ENCODE measurements around the gene TIFAB. TPM values are rescaled to one million over a fixed set of nuclear protein-coding genes. Genes with fewer than 3 reads are reported as not detected.

Gene TIFAB
- total RNA-seq, 1 experiment from 2014 or later, result not detected

GRCh38 chr5:135443161-135443960 is 8.8 kb downstream of the TIFAB start:
- Histone ChIP-seq H3K9me3 (ENCODE audit: control insufficient read depth, insufficient read depth, low read depth, low read length) (no peaks in the 10 kb centered on the region), H3K27ac (ENCODE audit: low read length) (no peak overlapping the region), H3K4me3 (ENCODE audit: low read depth in 2 of 2, low read length in 2 of 2) (no peak overlapping the region), H3K4me1 (ENCODE audit: control insufficient read depth, insufficient read depth, low read length) (no peaks in the 10 kb centered on the region), H3K36me3 (ENCODE audit: control insufficient read depth, insufficient read depth, low read length) (no peaks in the 10 kb centered on the region), H3K27me3 (ENCODE audit: control insufficient read depth, insufficient read depth, low read length) (no peaks in the 10 kb centered on the region)
- TF ChIP-seq TCF7L2 (IDR thresholded peaks at IDR 0.05; ENCODE audit: low read depth, low read length), result no peak
- TF ChIP-seq POLR2AphosphoS5 (IDR thresholded peaks at IDR 0.05; ENCODE audit: low read depth, low read length), result no peak
- no peak for TF ChIP-seq CTCF (IDR thresholded peaks at IDR 0.05)
- TF ChIP-seq REST (IDR thresholded peaks at IDR 0.05; ENCODE audit: insufficient read depth in 1 of 2, low read depth in 2 of 2, low read length in 1 of 2), result no peak
- TF ChIP-seq SIN3A (IDR thresholded peaks at IDR 0.05; ENCODE audit: borderline replicate concordance, insufficient read depth, low read depth, low read length), result no peak
- CTCF ChIA-PET, result no interaction called here
- POLR2A ChIA-PET, result no interaction called here
- in situ Hi-C loops (cut with HindIII; ENCODE audit: low pct_unique_long_range_greater_than_20kb, low sequenced_read_pairs), result no loop called here
- ATAC-seq, result no peak
- no peak for DNase-seq (ENCODE audit: low read depth, low spot score)
- intact Hi-C loops (cut with micrococcal nuclease; ENCODE audit: unreplicated experiment), result no loop called here
- BruUV-seq (replicated peaks), result no TSS peak

- ATAC-seq, result no peak
- no peak for TF ChIP-seq SIN3A (IDR thresholded peaks at IDR 0.05; ENCODE audit: borderline replicate concordance, insufficient read depth, low read depth, low read length)
- TF ChIP-seq CTCF (IDR thresholded peaks at IDR 0.05), result no peak
- no peak for TF ChIP-seq POLR2AphosphoS5 (IDR thresholded peaks at IDR 0.05; ENCODE audit: low read depth, low read length)
- TF ChIP-seq TCF7L2 (IDR thresholded peaks at IDR 0.05; ENCODE audit: low read depth, low read length), result no peak
- no peak for TF ChIP-seq REST (IDR thresholded peaks at IDR 0.05; ENCODE audit: insufficient read depth in 1 of 2, low read depth in 2 of 2, low read length in 1 of 2)
- CTCF ChIA-PET, result no interaction called here
- peaks cover 5% of the 10 kb centered on the region; the same call in 1 of the 2 replicates for H3K4me1 ChIP-seq (ENCODE audit: control insufficient read depth, insufficient read depth, low read length)
- H3K9me3 ChIP-seq (ENCODE audit: control insufficient read depth, insufficient read depth, low read depth, low read length), result no peaks in the 10 kb centered on the region
- POLR2A ChIA-PET, result no interaction called here
- H3K4me3 ChIP-seq (ENCODE audit: low read depth in 2 of 2, low read length in 2 of 2), result no peak overlapping the region
- no peaks in the 10 kb centered on the region for H3K27me3 ChIP-seq (ENCODE audit: control insufficient read depth, insufficient read depth, low read length)
- H3K27ac ChIP-seq (ENCODE audit: low read length), result no peak overlapping the region
- in situ Hi-C loops (cut with HindIII; ENCODE audit: low pct_unique_long_range_greater_than_20kb, low sequenced_read_pairs) (no loop called here), intact Hi-C loops (cut with micrococcal nuclease; ENCODE audit: unreplicated experiment) (no loop called here)
- no TSS peak for BruUV-seq (replicated peaks)
- H3K36me3 ChIP-seq (ENCODE audit: control insufficient read depth, insufficient read depth, low read length), result no peaks in the 10 kb centered on the region
- DNase-seq (ENCODE audit: low read depth, low spot score), result no peak
Observed at GRCh38 chr5:135442431-135443160, 9.6 kb downstream of the TIFAB start.
